SK-N-SH treated with all-trans-retinoic acid at 6 μM for 48 hours (cell line): ENCODE results near the gene PRDM8.

Source experiments
- CREB5 ChIP-seq: fragments of 250-450 bp; sonication (Bioruptor Pico); IDR thresholded peaks from 2 replicates; pipeline ENCODE4 v1.5.1; 2020; ENCODE audit warnings: low read depth, mild to moderate bottlenecking, moderate library complexity
- GLIS3 ChIP-seq: fragments of 250-450 bp; sonication (Bioruptor Pico); IDR thresholded peaks from 2 replicates; pipeline ENCODE4 v1.5.0; 2020; ENCODE audit warnings: mild to moderate bottlenecking, moderate library complexity
- PATZ1 ChIP-seq: fragments of 250-450 bp; sonication (Bioruptor Pico); IDR thresholded peaks from 2 replicates; pipeline ENCODE4 v1.8.0; 2020; ENCODE audit warnings: mild to moderate bottlenecking, moderate library complexity, borderline replicate concordance
- PPARA ChIP-seq: fragments of 250-450 bp; sonication (Bioruptor Pico); IDR thresholded peaks from 2 replicates; pipeline ENCODE4 v1.5.0; 2020; ENCODE audit warnings: mild to moderate bottlenecking, borderline replicate concordance
- ZC3H10 ChIP-seq: fragments of 250-450 bp; sonication (Bioruptor Pico); IDR thresholded peaks from 2 replicates; pipeline ENCODE4 v1.5.1; 2021; ENCODE audit warnings: mild to moderate bottlenecking, moderate library complexity

- TF ChIP-seq GLIS3 (CRISPR knock-in tag): no peak
- TF ChIP-seq ZC3H10 (CRISPR knock-in tag): no peak
- TF ChIP-seq CREB5 (CRISPR knock-in tag): no peak
- no peak for TF ChIP-seq PATZ1 (CRISPR knock-in tag)
- TF ChIP-seq PPARA: no peak
Measured at GRCh38 chr4:80215449-80216052, 18.2 kb downstream of the PRDM8 start.
